Measurements from ENCODE around the gene IAH1. TPM values are rescaled to one million over a fixed set of nuclear protein-coding genes. Genes with fewer than 3 reads are reported as not detected.

IAH1 gene
- total RNA-seq, 2 experiments from 2014 or later, result 54.8 to 57.3 TPM

- DNase-seq, result no peak
- no peak for TF ChIP-seq CTCF (IDR thresholded peaks at IDR 0.05)
- peaks cover 33% of the 10 kb centered on the region for H3K36me3 ChIP-seq (ENCODE audit: insufficient read depth, low read length)
Observed at GRCh38 chr2:9467687-9468086, 6.7 kb upstream of the IAH1 start.

GRCh38 chr2:9471206-9471605 is 3.1 kb upstream of the IAH1 start:
- POLR2A ChIA-PET, result no interaction called here
- CTCF ChIA-PET, result no interaction called here

More at GRCh38 chr2:9467687-9468086, 6.7 kb upstream of the IAH1 start:
- Mint-ChIP-seq H3K4me3 (no peak overlapping the region), H3K4me1 (ENCODE audit: low read depth) (peaks cover under 1% of the 10 kb centered on the region), H3K36me3 (ENCODE audit: low read depth) (peaks cover 38% of the 10 kb centered on the region), H3K27ac (no peak overlapping the region), H3K9me3 (no peaks in the 10 kb centered on the region), H3K27me3 (no peaks in the 10 kb centered on the region)
- no peaks in the 10 kb centered on the region for H3K9me3 ChIP-seq (ENCODE audit: control insufficient read depth in 1 of 2, insufficient read depth in 1 of 2, low read length in 2 of 2)
- H3K4me1 ChIP-seq (ENCODE audit: insufficient read depth, low read length), result no peaks in the 10 kb centered on the region
- no peak for ATAC-seq (ENCODE audit: poor library complexity)
- CTCF ChIA-PET, result no interaction called here
- no peaks in the 10 kb centered on the region for H3K27me3 ChIP-seq (ENCODE audit: control insufficient read depth in 1 of 2, insufficient read depth in 2 of 2, low read length in 2 of 2)
- no peak overlapping the region for H3K27ac ChIP-seq (ENCODE audit: low read depth in 1 of 2, low read length in 2 of 2)
- H3K4me3 ChIP-seq (ENCODE audit: low read length), result no peak overlapping the region
- intact Hi-C loops (cut with DNase I, micrococcal nuclease), result no loop called here
- POLR2A ChIA-PET, result no interaction called here

GRCh38 chr2:9472511-9472910 is 1.8 kb upstream of the IAH1 start:
- ATAC-seq (ENCODE audit: poor library complexity), result no peak
- Histone ChIP-seq H3K9me3 (ENCODE audit: control insufficient read depth in 1 of 2, insufficient read depth in 1 of 2, low read length in 2 of 2) (peaks cover 0 to 5% of the 10 kb centered on the region in 2 experiments), H3K27ac (ENCODE audit: low read depth in 1 of 2, low read length in 2 of 2) (no peak overlapping the region), H3K4me1 (ENCODE audit: insufficient read depth, low read length) (peaks cover 37% of the 10 kb centered on the region), H3K27me3 (ENCODE audit: control insufficient read depth in 1 of 2, insufficient read depth in 2 of 2, low read length in 2 of 2) (no peaks in the 10 kb centered on the region), H3K4me3 (ENCODE audit: low read length) (no peak overlapping the region), H3K36me3 (ENCODE audit: insufficient read depth, low read length) (peaks cover 14% of the 10 kb centered on the region)
- no peaks in the 10 kb centered on the region for H3K9me3 Mint-ChIP-seq
- ChIA-PET POLR2A (interaction anchor here (1.4 to 2.2 kb wide), 3 partner anchors 11 to 263 kb away, joined by 4 to 50 read pairs (median 6); partner anchors contain the start of genes CPSF3 and ITGB1BP1), CTCF (no interaction called here)
- DNase-seq, result no peak
- H3K4me3 Mint-ChIP-seq, result peak overlapping the region; percentile 88
- peaks cover 39% of the 10 kb centered on the region for H3K4me1 Mint-ChIP-seq (ENCODE audit: low read depth)
- H3K27ac Mint-ChIP-seq, result peak overlapping the region; percentile 92
- TF ChIP-seq CTCF (IDR thresholded peaks at IDR 0.05), result no peak
- no peaks in the 10 kb centered on the region for H3K27me3 Mint-ChIP-seq
- H3K36me3 Mint-ChIP-seq (ENCODE audit: low read depth), result peaks cover 34% of the 10 kb centered on the region
- intact Hi-C loops (cut with DNase I, micrococcal nuclease), result loop anchor here (5.0 to 10.0 kb wide), 5 partner anchors 50 to 572 kb away; partner anchors contain the start of genes ADAM17 (in 1 of the 2), CPSF3 (in 1 of the 2), ITGB1BP1 (in 1 of the 2) and KLF11 (in 1 of the 2)

More at GRCh38 chr2:9471206-9471605, 3.1 kb upstream of the IAH1 start:
- Histone ChIP-seq H3K27me3 (ENCODE audit: control insufficient read depth in 1 of 2, insufficient read depth in 2 of 2, low read length in 2 of 2) (no peaks in the 10 kb centered on the region), H3K4me1 (ENCODE audit: insufficient read depth, low read length) (peaks cover 27% of the 10 kb centered on the region), H3K27ac (ENCODE audit: low read depth in 1 of 2, low read length in 2 of 2) (no peak overlapping the region), H3K4me3 (ENCODE audit: low read length) (no peak overlapping the region), H3K36me3 (ENCODE audit: insufficient read depth, low read length) (peaks cover 16% of the 10 kb centered on the region), H3K9me3 (ENCODE audit: control insufficient read depth in 1 of 2, insufficient read depth in 1 of 2, low read length in 2 of 2) (no peaks in the 10 kb centered on the region)
- Mint-ChIP-seq H3K9me3 (no peaks in the 10 kb centered on the region), H3K36me3 (ENCODE audit: low read depth) (peaks cover 27% of the 10 kb centered on the region), H3K27me3 (no peaks in the 10 kb centered on the region), H3K27ac (no peak overlapping the region), H3K4me3 (no peak overlapping the region), H3K4me1 (ENCODE audit: low read depth) (peaks cover 26% of the 10 kb centered on the region)
- no peak for DNase-seq
- no peak for ATAC-seq (ENCODE audit: poor library complexity)
- no peak for TF ChIP-seq CTCF (IDR thresholded peaks at IDR 0.05)
- intact Hi-C loops (cut with DNase I, micrococcal nuclease), result loop anchor here (5.0 to 10.0 kb wide), 5 partner anchors 49 to 574 kb away; partner anchors contain the start of genes ADAM17 (in 1 of the 2), CPSF3 (in 1 of the 2), ITGB1BP1 (in 1 of the 2) and KLF11 (in 1 of the 2)
